Endothelial cell of umbilical vein (primary cell): ENCODE measurements around the gene P2RX1.

Experiments
- CTCF ChIP-seq, 2 donors: IDR thresholded peaks; 1 replicate in 1 of 2; 2 replicates in 1 of 2; pipeline ENCODE4 v1.5.1; 2011; ENCODE audit warnings: low read length in 2 of 2, mild to moderate bottlenecking in 2 of 2, moderate library complexity in 2 of 2, control low read depth in 1 of 2, inconsistent platforms in 1 of 2, low read depth in 1 of 2; ENCODE audit not compliant: insufficient read depth in 1 of 2; ENCODE audit errors: extremely low read depth in 1 of 2
- EZH2 ChIP-seq: IDR thresholded peaks from 2 replicates; pipeline ENCODE4 v1.6.1; 2012; ENCODE audit warnings: borderline replicate concordance, low read depth, mild to moderate bottlenecking, moderate library complexity, low read length, inconsistent platforms; ENCODE audit not compliant: severe bottlenecking
- FOS ChIP-seq: IDR thresholded peaks from 2 replicates; pipeline ENCODE4 v1.6.1; 2011; ENCODE audit warnings: mild to moderate bottlenecking, low read length, moderate library complexity, borderline replicate concordance; ENCODE audit not compliant: insufficient read depth
- MYC ChIP-seq: IDR thresholded peaks from one replicate; pipeline ENCODE4 v1.6.1; 2011; ENCODE audit warnings: mild to moderate bottlenecking, low read depth, low read length
- POLR2A ChIP-seq: IDR thresholded peaks from 2 replicates; pipeline ENCODE4 v1.6.1; 2012; ENCODE audit warnings: low read depth, mild to moderate bottlenecking, control low read depth, low read length
- POLR2AphosphoS5 ChIP-seq: IDR thresholded peaks from 2 replicates; pipeline ENCODE4 v1.6.1; 2012; ENCODE audit warnings: low read depth, mild to moderate bottlenecking, control low read depth, low read length, moderate library complexity; ENCODE audit not compliant: insufficient read depth

DNA sequence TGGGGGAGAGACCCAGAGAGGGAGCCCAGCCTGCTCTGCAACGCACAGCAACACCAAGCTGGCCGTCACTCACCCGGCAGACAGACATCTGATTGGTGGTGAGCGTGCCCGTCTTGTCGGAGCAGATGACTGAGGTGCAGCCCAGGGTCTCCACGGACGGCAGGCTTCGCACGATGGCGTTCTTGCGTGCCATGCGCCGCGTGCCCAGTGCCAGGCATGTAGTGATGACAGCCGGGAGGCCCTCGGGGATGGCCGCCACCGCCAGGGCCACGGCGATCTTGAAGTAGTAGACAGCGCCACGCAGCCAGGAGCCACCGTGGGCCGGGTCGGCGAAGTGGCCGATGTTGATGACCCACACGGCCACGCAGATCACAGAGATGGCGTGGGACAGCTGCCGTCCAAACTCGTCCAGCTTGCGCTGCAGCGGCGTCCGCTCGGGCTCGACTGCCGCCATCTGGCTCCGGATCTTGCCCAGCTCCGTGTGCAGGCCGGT, 31.1 kb upstream of the P2RX1 start:
- no peak for TF ChIP-seq POLR2A
- TF ChIP-seq CTCF (IDR thresholded peaks at IDR 0.05; ENCODE audit: extremely low read depth in 1 of 2, insufficient read depth in 1 of 2, low read depth in 1 of 2, low read length in 2 of 2), result no peak
- TF ChIP-seq FOS, result no peak
- TF ChIP-seq MYC, result no peak
- no peak for TF ChIP-seq EZH2
- no peak for TF ChIP-seq POLR2AphosphoS5
